GM18498 (cell line): ENCODE data around the gene PUSL1.

Source experiments
- ATAC-seq: cut with Tn5 transposase; IDR thresholded peaks from one replicate; pipeline ENCODE4 v1.9.1; 2021; ENCODE audit warnings: mild to moderate bottlenecking, moderate library complexity; ENCODE audit not compliant: unreplicated experiment

The PUSL1 gene

DNA sequence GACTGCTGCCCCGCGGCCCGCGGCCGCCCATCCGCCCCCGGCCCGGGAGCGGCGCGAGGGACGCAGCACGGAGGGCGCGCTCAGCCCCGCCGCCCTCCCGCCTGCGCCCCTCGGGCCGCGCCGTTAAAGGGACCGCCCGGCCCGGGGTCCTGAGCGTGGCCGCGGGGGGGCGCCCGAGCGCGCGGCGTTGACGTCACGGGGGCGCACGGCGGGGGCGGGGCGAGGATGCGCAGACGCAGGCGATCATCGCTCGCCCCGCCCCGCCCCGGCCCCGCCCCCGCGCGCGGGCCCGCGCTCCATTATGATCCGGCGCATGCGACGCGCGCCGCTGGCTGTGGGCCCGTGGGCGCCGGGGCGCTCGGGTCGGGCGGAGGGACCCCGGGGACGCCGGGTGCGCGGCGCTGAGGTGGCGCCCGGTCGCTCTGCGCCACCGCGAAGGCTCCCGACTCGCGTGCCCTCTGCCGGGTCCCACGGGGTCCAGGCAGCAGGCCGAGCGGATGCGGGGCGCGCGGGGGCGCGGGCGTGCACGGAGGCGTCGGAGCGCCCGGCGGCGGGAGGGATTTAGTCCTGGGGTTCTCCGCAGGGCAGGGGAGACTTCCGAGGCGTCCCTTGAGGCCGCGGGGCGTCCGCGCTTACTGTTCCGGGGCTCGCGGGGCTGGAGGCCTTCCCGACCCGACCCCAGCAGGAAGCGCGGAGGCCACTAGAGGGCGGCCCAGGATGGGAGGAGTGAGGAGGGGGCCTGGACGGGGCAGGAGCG, 41.0 kb downstream of the PUSL1 start, which contains the start of gene DVL1:
DVL1 (minus strand) TSS at position 163 of the 757 bp plus-strand sequence. CDS start 353 bp downstream, outside the sequence.
- peak; percentile 75 for ATAC-seq

DNA sequence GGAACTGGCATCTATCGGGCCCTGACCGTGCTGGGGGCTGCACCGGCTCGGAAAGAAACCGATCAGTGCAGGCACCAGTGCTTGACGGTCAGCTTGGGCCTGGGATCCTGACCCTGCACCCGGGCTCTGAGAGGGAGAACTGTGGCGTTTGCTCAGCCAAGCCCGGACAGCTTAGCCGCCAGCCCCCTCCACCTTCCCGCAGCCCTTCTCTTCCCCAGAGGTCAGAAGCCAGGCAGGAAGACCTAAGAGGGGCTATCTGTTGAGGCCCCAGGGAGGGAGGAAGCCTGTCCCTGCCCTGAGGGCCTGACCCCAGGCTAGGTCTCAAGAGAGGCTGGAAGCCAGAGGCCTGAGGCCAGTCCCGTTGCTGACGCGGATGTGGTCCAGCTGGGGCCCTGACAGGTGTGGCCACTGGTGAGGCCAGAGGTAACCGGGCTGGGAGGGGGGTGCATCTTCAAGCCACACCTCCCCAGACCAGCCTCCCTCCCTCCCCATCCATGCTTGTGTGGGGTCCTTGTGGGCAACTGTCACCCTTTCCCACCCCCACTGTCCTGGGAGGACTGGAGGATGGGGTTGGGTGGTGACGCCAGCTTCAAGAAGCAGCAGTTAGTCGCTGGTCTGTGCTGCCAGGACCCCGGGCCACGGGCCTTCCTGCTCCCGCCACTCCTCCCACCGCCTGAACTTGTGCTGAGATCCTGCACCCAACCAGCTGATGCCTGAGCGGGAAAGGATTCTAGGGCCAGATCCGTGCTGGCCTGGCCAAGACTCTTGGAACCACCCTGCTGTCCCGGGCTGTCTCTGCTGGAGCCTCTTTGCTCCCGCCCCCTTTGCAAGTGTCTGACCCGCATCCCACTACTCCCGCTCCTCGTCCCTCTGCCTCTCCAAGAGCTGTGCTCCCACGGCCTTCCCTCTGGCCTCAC, 43.4 kb downstream of the PUSL1 start:
- ATAC-seq: no peak

DNA sequence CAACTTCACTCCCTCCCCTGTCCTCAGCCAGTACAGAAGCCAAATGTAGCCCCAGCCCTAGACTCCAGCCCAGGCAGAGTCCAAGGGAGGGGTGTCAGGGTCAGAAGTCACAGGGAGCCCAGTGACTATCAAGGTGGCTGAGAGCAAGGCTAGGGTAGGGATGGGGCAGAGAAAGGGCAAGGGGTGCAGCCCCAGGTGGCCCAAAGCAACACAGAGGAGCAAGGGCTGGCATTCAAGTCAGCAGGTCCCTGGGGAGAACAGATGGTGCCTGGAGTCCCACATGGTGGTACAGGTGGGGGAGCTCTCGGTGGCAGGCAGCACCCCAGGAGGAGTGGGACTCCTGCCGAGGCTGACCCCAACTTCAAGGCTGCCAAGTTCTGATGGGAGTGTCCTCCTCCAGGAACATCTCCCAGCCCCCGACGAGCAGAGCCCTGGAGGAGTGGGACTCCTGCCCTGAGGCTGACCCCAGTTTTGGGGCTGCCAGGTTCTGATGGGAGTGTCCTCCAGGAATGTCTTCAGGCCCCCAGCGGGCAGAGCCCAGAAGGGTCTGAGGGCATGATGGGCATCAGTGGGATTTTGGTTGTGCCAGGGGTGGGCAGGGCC, 44.5 kb downstream of the PUSL1 start:
- no peak for ATAC-seq

DNA sequence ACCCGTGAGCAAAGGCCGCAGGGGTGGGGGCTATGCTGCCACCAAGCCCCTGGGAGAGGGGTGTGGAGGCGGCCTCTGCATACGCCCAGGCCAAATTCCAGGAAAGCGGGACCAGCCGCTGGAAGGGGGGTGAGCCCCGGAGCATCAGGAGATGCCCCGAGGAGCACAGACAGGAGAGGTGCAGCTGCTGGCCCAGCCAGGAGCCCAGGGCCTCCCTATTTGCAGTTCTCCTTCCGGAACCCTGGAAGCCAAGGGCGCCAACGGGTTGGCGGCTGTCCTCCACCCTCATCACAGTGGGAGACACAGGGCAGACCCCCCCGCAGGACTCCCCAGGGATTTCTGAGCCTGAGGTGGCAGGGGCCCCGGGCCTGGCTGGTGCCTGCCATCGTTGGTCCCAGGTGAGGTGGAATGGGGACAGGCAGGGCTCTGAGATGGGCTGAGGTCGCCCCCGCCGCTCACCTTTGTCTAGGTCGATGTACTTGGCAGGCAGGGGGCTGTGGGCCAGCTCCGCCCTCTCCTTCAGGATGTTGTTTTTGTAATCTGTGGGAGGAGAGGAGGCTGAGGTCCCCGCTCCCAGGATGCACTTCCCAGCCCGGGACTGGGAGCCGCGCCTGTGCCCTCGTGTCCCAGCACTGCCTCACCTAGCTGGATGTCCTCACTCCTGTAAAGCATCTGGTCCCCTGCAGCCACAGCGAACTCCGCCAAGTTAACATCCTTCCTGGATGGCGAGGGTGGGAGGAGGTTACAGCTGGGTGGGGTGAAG, 45.2 kb downstream of the PUSL1 start:
- no peak for ATAC-seq

DNA sequence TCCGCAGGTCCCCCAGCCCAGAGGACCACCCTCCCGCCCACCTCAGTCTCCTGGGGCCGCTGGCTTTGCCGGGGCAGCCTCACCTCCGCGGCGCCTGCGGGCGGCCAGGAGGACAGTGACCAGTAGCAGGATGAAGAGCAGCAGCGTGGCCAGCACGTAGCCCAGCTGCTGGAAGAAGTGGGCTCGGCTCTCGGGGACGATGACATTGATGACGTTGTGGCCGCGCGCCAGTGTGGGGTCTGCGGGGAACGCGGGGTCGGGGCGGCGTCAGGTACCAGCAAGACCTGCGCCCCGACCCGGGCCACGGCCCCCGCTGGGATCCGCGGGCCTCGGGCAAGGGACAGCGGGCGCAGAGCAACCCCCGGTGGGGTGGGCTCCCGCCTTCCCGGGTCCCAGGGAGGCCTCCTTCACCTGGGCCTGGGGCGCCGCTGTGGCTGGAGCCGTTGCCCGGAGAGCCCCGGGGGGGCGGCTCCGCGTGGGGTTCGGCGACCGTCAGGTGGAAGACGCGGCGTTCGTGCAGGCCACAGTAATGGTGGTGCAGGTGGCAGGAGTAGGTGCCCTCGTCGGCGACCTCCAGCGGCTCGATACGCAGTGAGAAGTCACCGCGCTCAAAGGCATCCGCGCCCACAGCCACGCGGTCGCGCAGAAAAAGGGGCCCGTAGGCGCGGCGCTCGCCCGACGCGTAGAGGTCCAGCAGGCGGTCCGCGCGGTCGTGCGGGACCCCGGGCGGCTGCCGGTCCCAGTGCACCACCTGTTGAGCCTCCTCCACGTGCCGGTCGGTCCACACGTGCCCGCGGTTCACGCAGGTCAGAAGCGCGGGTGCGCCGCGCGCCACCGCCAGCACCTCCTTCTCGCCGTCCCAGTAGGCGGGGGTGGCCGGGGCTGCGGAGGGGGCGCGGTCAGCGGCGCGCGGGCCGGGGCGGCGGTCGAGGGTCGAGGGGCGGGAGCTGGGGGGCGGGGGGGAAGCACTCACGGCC, 46.2 kb downstream of the PUSL1 start:
- no peak for ATAC-seq

DNA sequence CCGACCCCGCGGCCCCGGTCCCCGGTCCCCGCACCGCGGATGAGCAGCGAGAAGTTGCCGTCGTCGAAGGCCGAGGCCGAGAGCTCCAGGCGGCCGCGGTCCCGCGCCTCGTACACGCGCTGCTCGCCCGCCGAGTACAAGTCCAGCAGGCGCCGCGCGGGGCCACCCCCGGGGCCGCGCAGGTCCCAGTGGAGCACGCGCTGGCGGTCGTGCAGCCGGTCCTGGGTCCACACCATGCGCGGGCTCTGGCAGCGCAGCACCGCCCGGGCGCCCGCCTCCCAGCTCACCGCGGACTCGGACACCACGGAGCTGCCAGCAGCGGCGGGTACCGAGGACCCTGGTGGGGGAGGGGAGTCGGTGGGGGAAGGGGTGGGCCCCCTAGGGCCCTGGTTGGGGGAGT, 47.0 kb downstream of the PUSL1 start:
- no peak for ATAC-seq

DNA sequence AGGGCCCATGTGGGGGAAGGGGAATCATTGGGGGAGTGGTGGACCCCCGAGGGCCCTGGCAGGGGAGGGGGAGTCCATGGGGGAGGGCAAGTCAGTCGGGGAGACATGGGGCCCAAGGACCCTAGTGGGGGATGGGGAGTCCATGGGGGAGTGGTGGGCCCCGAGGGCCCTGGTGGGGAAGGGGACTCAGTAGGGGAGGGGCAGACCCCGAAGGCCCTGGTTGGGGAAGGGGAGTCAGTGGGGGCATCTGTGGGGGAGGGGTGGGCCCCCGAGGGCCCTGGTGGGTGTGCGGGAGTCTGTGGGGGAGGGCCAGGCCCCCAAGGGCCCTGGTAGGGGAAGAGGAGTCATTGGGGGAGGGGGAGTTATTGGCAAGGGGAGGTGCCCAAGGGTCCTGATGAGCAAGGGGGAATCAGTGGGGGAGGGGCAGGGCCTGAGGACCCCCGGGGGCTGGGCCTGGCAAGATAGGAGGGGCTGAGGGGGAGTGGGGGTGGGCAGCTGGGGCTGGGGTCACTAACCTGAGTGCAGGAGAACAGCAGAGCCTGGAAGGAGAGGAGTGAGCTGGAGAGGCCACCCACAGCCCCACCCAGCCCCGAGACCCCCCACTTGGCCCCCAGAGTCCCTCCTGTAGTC, 47.9 kb downstream of the PUSL1 start:
- ATAC-seq: no peak

DNA sequence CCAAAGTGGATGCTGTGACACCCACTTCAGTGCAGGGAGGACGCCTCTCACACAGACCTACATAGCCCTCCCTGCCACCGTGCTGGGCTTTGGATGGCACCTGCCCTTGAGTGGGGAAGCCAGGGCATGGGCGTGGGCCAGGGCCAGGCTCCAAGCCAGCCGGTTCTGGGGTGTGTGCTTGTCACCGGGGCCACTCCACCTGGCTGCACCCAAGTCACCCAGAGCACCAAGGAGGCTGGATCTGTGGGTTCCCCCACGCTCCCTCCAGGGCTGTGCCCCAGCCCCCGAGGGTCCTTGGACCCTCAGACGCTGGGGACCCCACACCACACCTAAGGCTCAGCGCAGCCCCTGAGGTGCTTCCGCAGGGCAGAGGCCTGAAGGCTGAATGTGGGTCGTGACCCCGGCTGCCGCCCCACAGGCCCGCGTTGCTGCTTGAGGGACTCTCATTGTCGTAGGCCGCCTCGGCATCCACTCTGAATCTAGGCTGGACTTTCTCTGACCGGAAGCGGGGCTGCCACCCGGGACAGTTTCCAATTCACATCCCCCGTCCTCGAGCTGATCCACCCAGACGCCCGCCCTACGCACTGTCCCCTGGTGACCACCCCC, 48.5 kb downstream of the PUSL1 start:
- ATAC-seq: no peak

DNA sequence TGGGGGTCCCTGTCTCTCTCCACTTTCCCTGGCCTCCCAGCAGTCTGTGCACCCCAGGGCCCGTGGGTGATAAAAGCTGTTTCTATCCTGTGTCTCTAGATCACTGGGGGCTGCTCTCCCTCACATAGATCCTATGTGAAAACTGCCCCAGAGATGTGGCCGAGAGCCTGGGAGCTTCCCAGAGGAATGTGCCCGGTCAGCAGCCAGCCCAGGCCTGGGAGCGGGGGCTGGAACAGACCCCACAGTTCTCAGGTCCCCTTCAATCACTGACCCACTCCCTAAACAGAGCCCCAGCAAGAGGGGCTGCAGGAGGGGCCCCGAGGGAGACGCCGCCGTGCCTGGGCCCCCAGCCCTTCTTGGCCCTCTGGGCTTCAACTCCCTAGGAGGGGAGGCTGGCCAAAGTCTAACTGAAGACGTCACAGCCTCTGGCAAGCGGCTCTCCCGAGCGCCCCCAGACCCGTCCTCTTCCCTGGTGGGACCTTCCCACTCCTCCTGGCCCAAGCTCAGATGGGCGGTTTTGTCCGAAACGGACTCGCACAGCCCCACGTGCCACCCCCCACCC, 49.6 kb downstream of the PUSL1 start:
- no peak for ATAC-seq

DNA sequence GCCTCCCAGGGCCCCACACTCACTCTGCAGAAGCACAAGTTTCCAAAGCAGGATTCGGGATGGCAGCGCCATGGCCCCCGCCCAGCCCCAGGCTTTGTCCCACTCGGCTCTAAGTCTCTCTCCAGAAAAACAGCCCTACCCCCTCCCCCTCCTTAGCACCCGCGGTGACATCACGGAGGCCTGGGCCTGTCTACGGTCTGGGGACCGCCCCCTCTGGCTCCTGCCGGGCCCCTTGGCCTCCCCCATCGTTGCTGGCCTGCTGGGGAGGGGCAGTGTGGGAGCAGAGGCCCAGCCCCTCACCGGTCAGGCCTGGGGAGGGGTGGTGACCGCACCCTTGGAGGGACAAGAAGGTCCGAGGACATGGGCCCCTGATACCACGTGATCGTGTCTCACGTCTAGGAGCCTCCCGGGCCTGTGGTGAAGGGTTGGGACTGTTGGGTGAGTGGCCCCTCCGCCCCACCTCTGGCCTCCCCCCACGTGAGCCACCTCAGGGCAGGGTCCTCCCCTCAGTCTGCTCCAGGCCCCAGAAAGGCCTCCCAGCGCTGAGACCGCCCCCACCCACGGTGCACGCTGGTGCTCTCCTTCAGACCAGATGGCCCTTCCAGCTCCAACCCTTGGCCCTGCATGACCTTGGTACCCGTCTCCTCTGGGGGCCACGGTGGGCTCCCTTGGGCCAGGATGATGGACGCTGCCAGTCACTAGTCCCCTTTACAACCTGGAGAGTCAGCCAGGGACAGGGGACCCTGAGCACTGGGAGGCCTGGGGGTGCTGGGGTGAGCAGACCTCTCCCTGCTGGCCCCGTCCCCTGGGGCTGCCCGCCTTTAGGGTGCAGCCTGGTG, 50.3 kb downstream of the PUSL1 start, which contains the start of gene MXRA8:
MXRA8 (minus strand) TSS at position 123 of the 839 bp plus-strand sequence; CDS start at position 72, 51 bp downstream.
- ATAC-seq: no peak

DNA sequence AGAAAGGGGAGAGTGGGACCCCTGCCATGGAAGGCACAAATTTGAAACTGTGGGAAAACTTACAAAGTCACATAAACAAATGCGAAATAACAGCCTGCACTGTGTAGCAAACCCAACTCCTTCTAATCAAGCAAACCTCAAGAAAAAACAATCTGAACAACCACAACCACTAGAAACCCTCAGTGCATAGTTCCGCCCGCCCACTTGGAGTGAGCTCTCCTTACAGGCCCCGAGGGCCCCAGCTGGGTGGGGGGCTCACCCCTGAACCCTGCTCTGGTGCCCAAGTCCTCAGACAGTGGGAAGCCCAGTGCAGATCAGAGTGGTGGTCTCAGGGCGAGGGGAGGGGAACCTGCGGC, 50.9 kb downstream of the PUSL1 start:
- no peak for ATAC-seq

DNA sequence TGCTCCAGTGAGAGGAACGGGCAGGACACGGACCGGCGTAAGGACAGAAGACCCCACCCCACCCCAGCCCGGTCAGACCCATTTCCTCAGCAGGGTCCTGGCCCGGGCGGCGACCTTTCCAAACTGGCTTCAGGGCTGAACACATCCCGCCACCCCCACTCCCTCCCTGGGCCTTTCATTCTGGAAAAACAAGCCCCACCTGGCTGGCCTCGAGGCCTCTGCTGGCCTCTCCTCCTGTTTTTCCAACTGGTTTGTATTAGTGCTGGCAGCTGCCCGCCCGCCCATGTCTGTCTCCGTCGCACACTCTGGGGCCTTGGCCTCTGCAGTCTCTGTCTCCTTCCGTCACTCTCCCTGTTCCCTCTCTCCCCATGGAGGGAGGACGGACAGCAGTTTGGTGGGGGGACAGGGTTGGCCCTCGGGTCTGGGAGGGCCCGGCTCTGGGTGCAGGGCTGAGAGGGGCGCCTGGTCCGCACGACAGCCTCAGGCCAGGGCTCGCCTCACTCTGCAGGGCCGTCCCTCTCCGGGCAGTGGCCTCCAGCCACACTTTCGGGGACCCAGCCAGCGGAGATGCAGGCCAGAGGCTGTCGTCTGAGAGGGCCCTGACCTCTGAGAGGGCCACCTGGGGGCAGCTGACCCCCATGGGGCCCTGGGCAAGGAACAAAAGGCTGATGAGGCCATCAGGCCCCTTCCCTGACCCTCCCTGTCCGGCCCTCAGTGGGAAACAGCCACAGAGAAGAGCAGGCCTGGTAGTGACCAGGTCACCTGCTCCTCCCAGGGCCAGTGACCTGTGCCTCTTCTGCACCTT, 51.5 kb downstream of the PUSL1 start:
- no peak for ATAC-seq

DNA sequence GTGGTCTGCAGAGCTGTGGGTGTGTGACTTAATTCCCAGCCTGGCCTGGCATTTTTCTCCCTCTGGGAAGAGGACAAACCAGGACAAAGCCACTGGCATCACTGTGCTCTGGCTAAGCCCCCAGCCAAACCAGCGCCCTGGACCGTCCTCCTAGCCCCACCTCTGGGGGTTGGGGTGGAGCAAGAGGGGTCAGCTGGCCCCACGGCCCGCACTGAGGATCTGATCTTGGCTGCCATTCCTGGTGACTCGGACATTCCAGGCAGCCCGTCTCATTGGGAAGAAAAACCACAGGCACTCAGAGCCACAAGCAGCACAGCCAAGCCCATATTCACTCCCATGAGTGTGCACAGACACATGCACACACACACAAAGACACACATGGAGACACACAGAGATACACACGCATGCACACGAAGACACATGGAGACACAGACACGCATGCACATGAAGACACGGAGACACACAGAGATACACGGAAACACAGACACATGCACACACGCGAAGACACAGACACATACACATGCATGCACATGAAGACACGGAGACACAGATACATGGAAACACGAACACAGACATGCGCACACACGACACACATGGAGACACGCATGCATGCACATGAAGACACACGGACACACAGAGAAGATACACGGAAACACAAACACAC, 52.2 kb downstream of the PUSL1 start:
- no peak for ATAC-seq
